Glutamatergic neuron (in vitro differentiated cells): Measurements from ENCODE around the gene IGFBPL1. TPM values are rescaled to one million over a fixed set of nuclear protein-coding genes. Genes with fewer than 3 reads are reported as not detected.

Experiments used
- DNase-seq: peaks from one replicate; pipeline ENCODE4 v3.0.0; 2022
- H3K27ac Mint-ChIP-seq: one replicate; pipeline ENCODE4 v1.8.0; 2020; ENCODE audit warnings: mild to moderate bottlenecking, mixed read lengths, inconsistent platforms; ENCODE audit not compliant: unreplicated experiment
- H3K27me3 Mint-ChIP-seq: one replicate; pipeline ENCODE4 v1.8.0; 2020; ENCODE audit warnings: mild to moderate bottlenecking, moderate library complexity, mixed read lengths, inconsistent platforms; ENCODE audit not compliant: unreplicated experiment
- H3K36me3 Mint-ChIP-seq: one replicate; pipeline ENCODE4 v1.8.0; 2020; ENCODE audit warnings: mild to moderate bottlenecking, mixed read lengths, inconsistent platforms; ENCODE audit not compliant: unreplicated experiment
- H3K4me1 Mint-ChIP-seq: one replicate; pipeline ENCODE4 v1.8.0; 2020; ENCODE audit warnings: mild to moderate bottlenecking, low read depth, mixed read lengths, inconsistent platforms; ENCODE audit not compliant: unreplicated experiment
- H3K4me3 Mint-ChIP-seq: one replicate; pipeline ENCODE4 v1.8.0; 2020; ENCODE audit warnings: mild to moderate bottlenecking, mixed read lengths, inconsistent platforms; ENCODE audit not compliant: unreplicated experiment
- H3K9me3 Mint-ChIP-seq: one replicate; pipeline ENCODE4 v1.8.0; 2020; ENCODE audit warnings: mild to moderate bottlenecking, moderate library complexity, mixed read lengths, inconsistent platforms; ENCODE audit not compliant: unreplicated experiment
- total RNA-seq: library from RNA; stranded (reverse); fragmentation: NEBNext Ultra II Directional; extraction: Animal tissue kit (Norgen Biotek cat#: 25700); gene quantifications from one replicate; pipeline ENCODE4 v1.2.1, GENCODE V29; 2021; ENCODE audit not compliant: unreplicated experiment
- TF ChIP-seq, protein P1 (sequence below): fragments of 200-600 bp; sonication (generic); IDR thresholded peaks from one replicate; pipeline ENCODE4 v1.5.0; 2021; ENCODE audit not compliant: partially characterized antibody, unreplicated experiment

The IGFBPL1 gene
- total RNA-seq, 1 donor from 2014 or later: 590 TPM

DNA sequence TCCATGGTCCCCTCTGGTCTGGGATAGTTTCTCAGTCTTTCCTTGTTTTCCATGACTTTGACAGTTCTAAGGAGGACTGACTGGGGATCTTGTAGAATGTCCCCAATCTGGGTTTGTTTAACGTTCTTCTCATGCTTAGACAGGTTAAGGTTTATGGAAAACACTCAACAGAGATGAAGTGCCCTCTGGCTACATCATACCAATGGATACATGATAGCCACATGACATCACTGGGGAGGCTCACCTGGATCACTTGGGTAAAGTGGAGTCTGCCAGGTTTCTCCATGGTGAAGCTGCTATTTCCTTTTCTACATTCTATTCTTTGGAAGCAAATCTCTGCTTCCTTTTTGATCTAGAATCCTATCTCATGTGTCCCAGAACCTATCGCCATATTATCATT lies 55.5 kb downstream of the IGFBPL1 start:
- no peaks in the 10 kb centered on the region for H3K36me3 Mint-ChIP-seq
- H3K4me3 Mint-ChIP-seq: no peak overlapping the region
- H3K27me3 Mint-ChIP-seq: no peaks in the 10 kb centered on the region
- TF ChIP-seq, protein P1, sequence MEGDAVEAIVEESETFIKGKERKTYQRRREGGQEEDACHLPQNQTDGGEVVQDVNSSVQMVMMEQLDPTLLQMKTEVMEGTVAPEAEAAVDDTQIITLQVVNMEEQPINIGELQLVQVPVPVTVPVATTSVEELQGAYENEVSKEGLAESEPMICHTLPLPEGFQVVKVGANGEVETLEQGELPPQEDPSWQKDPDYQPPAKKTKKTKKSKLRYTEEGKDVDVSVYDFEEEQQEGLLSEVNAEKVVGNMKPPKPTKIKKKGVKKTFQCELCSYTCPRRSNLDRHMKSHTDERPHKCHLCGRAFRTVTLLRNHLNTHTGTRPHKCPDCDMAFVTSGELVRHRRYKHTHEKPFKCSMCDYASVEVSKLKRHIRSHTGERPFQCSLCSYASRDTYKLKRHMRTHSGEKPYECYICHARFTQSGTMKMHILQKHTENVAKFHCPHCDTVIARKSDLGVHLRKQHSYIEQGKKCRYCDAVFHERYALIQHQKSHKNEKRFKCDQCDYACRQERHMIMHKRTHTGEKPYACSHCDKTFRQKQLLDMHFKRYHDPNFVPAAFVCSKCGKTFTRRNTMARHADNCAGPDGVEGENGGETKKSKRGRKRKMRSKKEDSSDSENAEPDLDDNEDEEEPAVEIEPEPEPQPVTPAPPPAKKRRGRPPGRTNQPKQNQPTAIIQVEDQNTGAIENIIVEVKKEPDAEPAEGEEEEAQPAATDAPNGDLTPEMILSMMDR: no peak
- H3K4me1 Mint-ChIP-seq: no peaks in the 10 kb centered on the region
- no peak for DNase-seq
- H3K27ac Mint-ChIP-seq: no peak overlapping the region
- no peaks in the 10 kb centered on the region for H3K9me3 Mint-ChIP-seq

DNA sequence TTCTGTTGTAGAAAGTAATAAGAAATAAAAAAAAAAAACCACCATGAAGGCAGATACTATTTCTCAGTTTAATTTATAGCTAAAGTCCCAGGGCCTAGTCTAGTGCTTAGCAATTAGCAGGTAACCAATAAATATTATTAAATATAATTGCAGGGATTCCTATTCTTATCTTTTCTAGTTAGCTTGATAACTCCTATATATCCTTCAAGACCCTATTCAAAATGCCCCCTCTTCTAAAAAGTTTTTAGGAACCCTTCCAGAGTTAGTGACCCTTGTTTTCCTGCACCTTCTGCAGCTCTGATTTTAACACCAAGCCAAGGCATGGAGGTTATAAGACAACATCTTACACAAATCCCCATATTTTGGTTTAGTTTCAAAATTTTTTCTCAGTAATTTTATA lies 56.4 kb downstream of the IGFBPL1 start:
- Mint-ChIP-seq H3K27me3 (no peaks in the 10 kb centered on the region), H3K4me3 (no peak overlapping the region), H3K27ac (no peak overlapping the region), H3K36me3 (no peaks in the 10 kb centered on the region), H3K4me1 (peaks cover 3% of the 10 kb centered on the region), H3K9me3 (no peaks in the 10 kb centered on the region)
- DNase-seq: no peak
- TF ChIP-seq, protein P1: no peak

DNA sequence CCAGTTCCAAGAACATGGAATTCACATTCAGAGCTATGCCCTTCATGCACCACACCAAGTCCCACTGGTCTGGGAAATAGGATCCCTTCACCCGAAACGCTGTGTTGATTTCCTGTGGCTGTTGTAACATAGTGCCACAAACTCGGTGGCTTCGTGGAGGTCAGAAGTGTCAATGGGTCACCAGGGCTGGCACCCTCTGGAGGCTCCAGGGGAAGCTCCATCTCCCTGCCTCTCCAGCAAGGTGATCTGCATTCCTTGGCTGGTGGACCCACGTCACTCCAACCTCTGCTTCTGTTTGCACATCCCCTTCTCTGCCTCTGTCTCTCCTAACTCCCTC lies 60.7 kb downstream of the IGFBPL1 start:
- H3K36me3 Mint-ChIP-seq: no peaks in the 10 kb centered on the region
- peaks cover 21% of the 10 kb centered on the region for H3K4me1 Mint-ChIP-seq
- DNase-seq: no peak
- H3K9me3 Mint-ChIP-seq: peaks cover 6% of the 10 kb centered on the region
- H3K4me3 Mint-ChIP-seq: no peak overlapping the region
- TF ChIP-seq, protein P1: no peak
- no peak overlapping the region for H3K27ac Mint-ChIP-seq
- peaks cover 4% of the 10 kb centered on the region for H3K27me3 Mint-ChIP-seq

DNA sequence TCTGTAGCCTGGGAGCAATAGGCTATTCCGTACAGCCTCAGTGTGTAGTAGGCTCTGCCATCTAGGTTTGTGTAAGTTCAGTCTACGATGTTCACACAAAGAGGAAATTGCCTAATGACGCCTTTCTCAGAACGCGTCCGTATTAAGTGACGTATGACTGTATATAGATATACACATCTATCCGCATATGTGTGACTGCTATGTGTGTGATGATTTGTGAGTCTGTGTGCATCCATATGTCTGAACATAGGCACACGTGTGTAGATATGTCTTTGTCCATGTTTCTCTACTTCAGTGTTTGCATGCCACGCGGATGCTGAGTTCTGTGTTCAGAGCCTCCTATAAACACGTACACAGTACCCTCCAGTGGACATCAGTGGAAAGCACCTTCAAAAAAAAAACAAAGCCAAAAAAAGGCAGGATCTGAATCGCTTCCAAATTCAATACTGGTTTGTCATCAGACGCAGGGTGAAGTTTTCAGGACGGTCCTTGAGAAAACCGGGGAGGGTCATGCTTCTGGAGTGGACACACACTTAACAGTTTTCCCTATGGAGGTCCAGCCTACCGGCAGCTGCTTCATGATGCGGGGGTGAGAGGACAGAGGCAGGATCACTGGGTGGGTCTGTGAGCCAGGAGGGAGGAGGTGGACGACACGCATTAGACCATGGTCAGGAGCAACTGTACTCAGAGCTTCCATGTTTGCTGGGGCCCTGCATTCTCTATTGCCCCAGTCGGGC lies 61.2 kb downstream of the IGFBPL1 start:
- TF ChIP-seq, protein P1: peak; percentile 53

DNA sequence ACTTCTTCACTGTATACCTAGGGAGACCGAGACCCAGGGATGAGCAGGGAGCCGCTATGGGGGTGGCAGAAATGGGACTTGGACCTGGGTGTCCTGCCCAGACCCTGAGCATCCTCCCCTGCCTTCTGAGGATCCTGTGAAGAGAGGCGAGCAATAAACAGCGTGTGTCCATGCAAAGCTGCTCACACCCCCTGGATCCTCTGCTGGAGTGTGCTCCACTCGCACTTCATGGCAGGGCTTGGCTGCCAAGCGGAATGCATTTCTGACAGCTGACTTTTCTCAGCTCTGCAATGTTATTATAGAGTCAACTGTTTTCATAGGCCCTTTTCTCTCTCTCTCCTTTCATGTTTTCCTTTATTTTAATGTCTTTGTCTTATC lies 62.8 kb downstream of the IGFBPL1 start:
- Mint-ChIP-seq H3K4me1 (peaks cover 21% of the 10 kb centered on the region), H3K27ac (no peak overlapping the region), H3K9me3 (peaks cover 8% of the 10 kb centered on the region), H3K27me3 (peaks cover 4% of the 10 kb centered on the region), H3K36me3 (no peaks in the 10 kb centered on the region), H3K4me3 (no peak overlapping the region)
- TF ChIP-seq, protein P1: no peak
- no peak for DNase-seq

More for the DNA sequence above, 61.2 kb downstream of the IGFBPL1 start:
- Mint-ChIP-seq H3K36me3 (no peaks in the 10 kb centered on the region), H3K9me3 (peaks cover 6% of the 10 kb centered on the region), H3K4me3 (no peak overlapping the region), H3K4me1 (peaks cover 21% of the 10 kb centered on the region), H3K27me3 (peaks cover 4% of the 10 kb centered on the region), H3K27ac (peak overlapping the region; percentile 75)
- DNase-seq: peak; percentile 41
